ENCODE measurements around the gene ANKRD6.

GRCh38 chr6:89525786-89526562 lies 93.0 kb downstream of the ANKRD6 start:
- TF ChIP-seq POLR2AphosphoS5 (IDR thresholded peaks at IDR 0.05; ENCODE audit: insufficient read depth, low read depth, low read length) = no peak
- no peak for TF ChIP-seq CTCF (IDR thresholded peaks at IDR 0.05; ENCODE audit: extremely low read depth in 1 of 2, insufficient read depth in 1 of 2, low read depth in 1 of 2, low read length in 2 of 2)
- TF ChIP-seq POLR2A (IDR thresholded peaks at IDR 0.05; ENCODE audit: low read depth, low read length) = no peak
- no peak for TF ChIP-seq MAX (IDR thresholded peaks at IDR 0.05; ENCODE audit: insufficient read depth, insufficient read length)
- TF ChIP-seq MYC (IDR thresholded peaks at IDR 0.05; ENCODE audit: low read depth, low read length) = no peak
